Subcutaneous abdominal adipose tissue (tissue), 5 donors: Measurements from ENCODE around the gene RGS7.
"Not testable (repeated sequence)": the region's sequence is repeated elsewhere in the genome, so short reads cannot be mapped to it uniquely, and the experiment has no call there.

Experiments
- H3K27ac ChIP-seq: one replicate; pipeline ENCODE4 v1.7.0; 2013; ENCODE audit warnings: low read depth, mild to moderate bottlenecking, inconsistent platforms, low read length, moderate library complexity
- H3K27me3 ChIP-seq, 5 donors: one replicate each; pipeline ENCODE4 v1.7.0; 2013; ENCODE audit warnings: low read length in 5 of 5, inconsistent platforms in 1 of 5; ENCODE audit not compliant: control insufficient read depth in 5 of 5, insufficient read depth in 4 of 5
- H3K36me3 ChIP-seq, 5 donors: one replicate each; pipeline ENCODE4 v1.7.0; 2013; ENCODE audit warnings: low read length in 5 of 5; ENCODE audit not compliant: control insufficient read depth in 5 of 5, insufficient read depth in 5 of 5
- H3K4me1 ChIP-seq, 5 donors: one replicate each; pipeline ENCODE4 v1.7.0; 2013; ENCODE audit warnings: low read length in 5 of 5, mild to moderate bottlenecking in 3 of 5, moderate library complexity in 1 of 5; ENCODE audit not compliant: control insufficient read depth in 5 of 5, insufficient read depth in 5 of 5
- H3K4me3 ChIP-seq, 5 donors: one replicate each; pipeline ENCODE4 v1.7.0; 2013; ENCODE audit warnings: low read length in 5 of 5, low read depth in 1 of 5
- H3K9ac ChIP-seq, 5 donors: one replicate each; pipeline ENCODE4 v1.7.0; 2013; ENCODE audit warnings: low read length in 5 of 5, mild to moderate bottlenecking in 4 of 5, moderate library complexity in 3 of 5
- H3K9me3 ChIP-seq, 5 donors: one replicate each; pipeline ENCODE4 v1.7.0; 2013; ENCODE audit warnings: low read length in 5 of 5; ENCODE audit not compliant: control insufficient read depth in 5 of 5
- donor health status: healthy.
- donor health status: healthy.
- donor health status: healthy.
- donor health status: healthy.
- donor health status: healthy.

RGS7 gene

DNA sequence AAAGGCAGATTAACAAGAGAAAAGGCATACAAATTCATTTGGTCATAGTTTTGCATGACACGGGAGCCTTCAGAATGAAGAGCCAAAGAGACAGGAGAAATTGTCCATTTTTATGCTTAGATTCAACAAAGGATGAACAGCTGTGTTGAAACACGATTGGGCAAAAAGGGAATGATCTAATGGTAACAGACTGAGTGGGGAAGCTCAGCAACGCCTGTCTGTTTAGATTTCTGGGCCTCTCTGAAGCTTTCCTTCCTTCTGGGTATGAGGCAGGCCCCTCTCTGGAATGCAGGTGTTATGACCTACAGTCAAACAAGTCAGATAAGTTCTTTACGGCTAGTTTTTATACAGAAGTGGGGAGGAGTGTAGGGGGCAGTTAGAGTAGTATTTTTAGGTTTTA, 154.6 kb downstream of the RGS7 start:
- Histone ChIP-seq H3K36me3 (no peaks in the 10 kb centered on the region), H3K9me3 (peaks cover 0 to 6% (median 0%) of the 10 kb centered on the region in 5 donors), H3K27me3 (no peaks in the 10 kb centered on the region), H3K27ac (no peak overlapping the region), H3K4me1 (no peaks in the 10 kb centered on the region), H3K4me3 (no peak overlapping the region), H3K9ac (no peak overlapping the region)

- no peak overlapping the region for H3K27ac ChIP-seq
- no peaks in the 10 kb centered on the region for H3K4me1 ChIP-seq
- H3K4me3 ChIP-seq = no peak overlapping the region
- H3K9ac ChIP-seq = no peak overlapping the region
- peaks cover 0 to 3% (median 0%) of the 10 kb centered on the region in 5 donors for H3K27me3 ChIP-seq
- H3K9me3 ChIP-seq = no peaks in the 10 kb centered on the region
- no peaks in the 10 kb centered on the region for H3K36me3 ChIP-seq
Measured at GRCh38 chr1:241186716-241187115, 170.3 kb downstream of the RGS7 start.

DNA sequence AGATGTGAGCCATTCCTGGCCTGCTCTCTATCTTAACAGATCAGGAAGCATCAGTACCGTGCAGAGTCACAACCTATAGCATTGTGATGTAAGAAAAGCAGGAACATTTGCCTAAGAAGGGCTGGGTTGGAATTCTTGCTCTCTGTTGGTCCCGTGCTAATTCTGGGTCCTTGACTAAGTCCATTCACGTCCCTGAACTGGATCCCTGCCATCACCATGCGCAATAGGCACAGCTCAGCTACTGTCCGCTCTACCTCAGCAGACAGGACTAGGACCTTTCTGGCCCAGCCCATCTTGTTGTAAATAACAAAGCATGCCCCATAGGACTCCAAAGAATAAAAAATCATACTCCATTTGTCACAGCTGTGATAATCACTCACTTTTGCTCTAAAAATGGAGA, 175.0 kb downstream of the RGS7 start:
- peaks cover 0 to 3% (median 0%) of the 10 kb centered on the region in 5 donors for H3K27me3 ChIP-seq
- peaks cover 0 to 2% (median 0%) of the 10 kb centered on the region in 5 donors for H3K9me3 ChIP-seq
- H3K9ac ChIP-seq = no peak overlapping the region
- H3K4me1 ChIP-seq = no peaks in the 10 kb centered on the region
- H3K4me3 ChIP-seq = no peak overlapping the region
- H3K36me3 ChIP-seq = no peaks in the 10 kb centered on the region
- H3K27ac ChIP-seq = no peak overlapping the region

DNA sequence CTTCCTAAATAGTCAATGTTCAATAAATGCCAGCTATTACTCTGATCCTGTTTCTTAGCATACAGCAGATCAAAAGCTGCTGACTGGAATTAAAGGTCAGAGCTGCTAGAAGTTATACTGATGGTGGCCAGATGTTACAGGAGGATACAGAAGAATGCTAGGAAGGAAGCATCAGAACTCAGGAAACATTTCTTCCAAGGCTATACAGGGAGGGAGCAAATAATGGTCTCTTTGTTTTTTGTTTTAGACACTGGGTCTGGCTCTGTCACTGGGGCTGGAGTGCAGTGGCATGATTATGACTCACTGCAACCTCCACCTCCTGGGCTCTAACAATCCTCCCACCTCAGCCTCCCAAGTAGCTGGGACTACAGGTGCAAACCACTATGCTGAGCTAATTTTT, 175.5 kb downstream of the RGS7 start:
- no peaks in the 10 kb centered on the region for H3K4me1 ChIP-seq
- H3K9me3 ChIP-seq = peaks cover 0 to 2% (median 0%) of the 10 kb centered on the region in 5 donors
- H3K27ac ChIP-seq = no peak overlapping the region
- H3K27me3 ChIP-seq = peaks cover 0 to 3% (median 0%) of the 10 kb centered on the region in 5 donors
- no peak overlapping the region for H3K9ac ChIP-seq
- no peak overlapping the region for H3K4me3 ChIP-seq
- H3K36me3 ChIP-seq = no peaks in the 10 kb centered on the region

DNA sequence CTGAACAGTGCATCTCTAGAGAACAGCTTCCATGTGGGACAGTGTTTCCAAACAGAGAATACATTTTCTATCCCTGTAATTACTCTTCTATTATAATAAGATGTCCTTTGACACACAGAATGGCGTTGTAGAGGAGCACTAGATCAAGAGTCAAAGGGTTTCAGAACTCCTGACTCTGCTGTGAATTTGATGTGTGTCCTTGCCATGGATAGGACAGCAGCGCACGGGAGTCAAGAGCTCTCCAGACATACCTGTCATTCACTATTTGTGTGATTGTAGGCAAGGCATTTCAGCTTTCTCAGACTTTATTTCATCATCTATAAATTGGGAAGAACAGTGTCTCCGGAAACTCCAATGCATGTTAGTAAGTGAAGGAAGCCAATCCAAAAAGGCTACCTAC, 176.4 kb downstream of the RGS7 start:
- H3K27ac ChIP-seq = no peak overlapping the region
- H3K4me3 ChIP-seq = no peak overlapping the region
- peaks cover 0 to 3% (median 0%) of the 10 kb centered on the region in 5 donors for H3K27me3 ChIP-seq
- no peak overlapping the region for H3K9ac ChIP-seq
- no peaks in the 10 kb centered on the region for H3K36me3 ChIP-seq
- no peaks in the 10 kb centered on the region for H3K4me1 ChIP-seq
- peaks cover 0 to 2% (median 0%) of the 10 kb centered on the region in 5 donors for H3K9me3 ChIP-seq

- H3K9ac ChIP-seq = no peak overlapping the region
- no peaks in the 10 kb centered on the region for H3K36me3 ChIP-seq
- peaks cover 0 to 3% (median 0%) of the 10 kb centered on the region in 5 donors for H3K27me3 ChIP-seq
- H3K4me1 ChIP-seq = no peaks in the 10 kb centered on the region
- H3K9me3 ChIP-seq = peaks cover 0 to 2% (median 0%) of the 10 kb centered on the region in 5 donors
- no peak overlapping the region for H3K27ac ChIP-seq
- H3K4me3 ChIP-seq = no peak overlapping the region
Measured at GRCh38 chr1:241177660-241178059, 179.3 kb downstream of the RGS7 start.

GRCh38 chr1:241172486-241172885, 184.5 kb downstream of the RGS7 start:
- Histone ChIP-seq H3K27ac (no peak overlapping the region), H3K36me3 (no peaks in the 10 kb centered on the region), H3K9ac (no peak overlapping the region)

DNA sequence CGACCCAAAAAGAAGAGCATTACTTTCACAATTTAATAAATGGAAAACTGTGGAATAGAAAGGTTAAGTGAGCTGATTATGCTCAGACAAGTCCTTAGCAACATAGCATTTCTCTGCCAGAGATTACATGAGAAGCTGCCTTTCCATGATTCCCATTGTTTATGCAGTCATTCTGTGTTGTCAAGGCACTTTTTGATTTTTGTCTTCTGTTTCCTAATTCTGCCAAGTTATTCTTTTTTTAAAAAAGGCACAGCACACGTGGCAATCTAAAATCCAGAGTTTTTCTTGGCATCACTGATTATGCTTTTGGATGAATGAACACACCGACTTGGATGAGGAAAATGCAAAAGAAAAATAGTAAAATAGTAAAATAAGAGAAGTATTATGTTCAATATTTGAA, 185.0 kb downstream of the RGS7 start:
- Histone ChIP-seq H3K27ac (no peak overlapping the region), H3K9ac (no peak overlapping the region), H3K4me3 (no peak overlapping the region), H3K4me1 (no peaks in the 10 kb centered on the region), H3K36me3 (no peaks in the 10 kb centered on the region), H3K27me3 (no peaks in the 10 kb centered on the region), H3K9me3 (peaks cover 0 to 3% (median 0%) of the 10 kb centered on the region in 5 donors)

More at GRCh38 chr1:241172486-241172885, 184.5 kb downstream of the RGS7 start:
- no peaks in the 10 kb centered on the region for H3K4me1 ChIP-seq
- H3K9me3 ChIP-seq = no peaks in the 10 kb centered on the region
- no peaks in the 10 kb centered on the region for H3K27me3 ChIP-seq
- H3K4me3 ChIP-seq = no peak overlapping the region

DNA sequence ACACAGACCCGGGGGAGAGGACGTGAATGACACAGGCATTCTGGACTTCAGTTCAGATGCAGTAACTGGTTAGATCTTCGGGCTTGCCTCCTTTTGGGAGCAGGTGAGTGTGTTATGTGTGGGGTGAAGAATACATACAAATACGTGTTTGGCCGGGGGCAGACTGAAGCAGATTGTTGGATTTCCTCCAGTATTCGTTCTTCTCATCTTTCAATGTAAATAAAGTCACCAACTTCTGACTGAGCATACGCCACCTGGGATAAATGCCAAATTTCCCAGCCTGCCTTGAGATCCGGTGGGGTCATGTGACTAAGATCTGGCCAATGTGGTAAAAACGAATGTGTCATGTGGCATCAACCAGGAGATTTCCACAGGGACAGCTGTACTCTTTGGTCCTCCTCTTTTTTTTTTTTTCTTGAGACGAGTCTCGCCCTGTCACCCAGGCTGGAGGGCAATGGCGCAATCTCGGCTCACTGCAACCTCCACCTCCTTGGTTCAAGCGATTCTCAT, 189.8 kb downstream of the RGS7 start:
- H3K27ac ChIP-seq = no peak overlapping the region
- H3K4me3 ChIP-seq = no peak overlapping the region
- no peaks in the 10 kb centered on the region for H3K4me1 ChIP-seq
- no peaks in the 10 kb centered on the region for H3K27me3 ChIP-seq
- H3K9ac ChIP-seq = no peak overlapping the region
- H3K36me3 ChIP-seq = no peaks in the 10 kb centered on the region
- peaks cover 0 to 7% (median 2%) of the 10 kb centered on the region in 5 donors for H3K9me3 ChIP-seq

DNA sequence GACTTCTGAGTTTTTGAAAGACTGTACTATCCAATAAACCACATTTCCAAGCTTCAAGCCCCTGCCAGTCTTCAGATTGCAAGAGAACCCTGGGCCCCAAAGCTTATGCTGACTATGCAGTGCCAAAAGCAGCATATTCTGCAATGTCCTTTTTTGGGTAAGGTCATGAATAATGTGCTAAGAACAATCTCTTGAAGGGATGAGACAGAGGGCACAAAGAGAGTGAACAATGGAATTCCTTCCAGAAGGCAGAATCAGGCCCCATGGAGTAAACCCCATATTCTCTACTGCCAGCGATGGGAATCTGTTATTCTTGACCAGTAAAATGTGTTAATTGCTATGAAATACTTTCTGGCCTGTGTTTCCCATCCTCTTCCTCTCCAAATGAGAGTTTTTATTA, 190.4 kb downstream of the RGS7 start:
- no peaks in the 10 kb centered on the region for H3K36me3 ChIP-seq
- no peaks in the 10 kb centered on the region for H3K4me1 ChIP-seq
- no peak overlapping the region for H3K4me3 ChIP-seq
- no peak overlapping the region for H3K27ac ChIP-seq
- peaks cover 0 to 7% (median 2%) of the 10 kb centered on the region in 5 donors for H3K9me3 ChIP-seq
- no peaks in the 10 kb centered on the region for H3K27me3 ChIP-seq
- no peak overlapping the region for H3K9ac ChIP-seq

- H3K9ac ChIP-seq, H3K36me3 ChIP-seq, H3K27ac ChIP-seq, H3K9me3 ChIP-seq, H3K27me3 ChIP-seq, H3K4me1 ChIP-seq, H3K4me3 ChIP-seq: not testable (repeated sequence)
Measured at GRCh38 chr1:241165256-241165655, 191.7 kb downstream of the RGS7 start.
